Nephron (organoid): ENCODE results near the gene LIMS2.

ENCODE experiments used
- H3K27ac Mint-ChIP-seq, 3 experiments: 2 replicates each; pipeline ENCODE4 v1.8.0; 2020; ENCODE audit warnings: mixed read lengths in 3 of 3, mild to moderate bottlenecking in 2 of 3, moderate library complexity in 1 of 3
- H3K27me3 Mint-ChIP-seq: 2 replicates; pipeline ENCODE4 v1.8.0; 2021; ENCODE audit warnings: low read depth, mild to moderate bottlenecking, moderate library complexity, mixed read lengths
- H3K36me3 Mint-ChIP-seq: 2 replicates; pipeline ENCODE4 v1.8.0; 2020; ENCODE audit warnings: low read depth, mixed read lengths
- H3K4me1 Mint-ChIP-seq: 2 replicates; pipeline ENCODE4 v1.8.0; 2020; ENCODE audit warnings: mixed read lengths
- H3K4me3 Mint-ChIP-seq, 3 experiments: 2 replicates each; pipeline ENCODE4 v1.8.0; 2020; ENCODE audit warnings: mild to moderate bottlenecking in 3 of 3, mixed read lengths in 3 of 3, moderate library complexity in 2 of 3
- H3K9me3 Mint-ChIP-seq: 2 replicates; pipeline ENCODE4 v1.8.0; 2020; ENCODE audit warnings: mixed read lengths
- CTCF ChIP-seq, 3 experiments: fragments of 200-600 bp; sonication (generic); IDR thresholded peaks; one replicate each; pipeline ENCODE4 v1.5.0; 2021; ENCODE audit warnings: antibody characterized with exemption in 3 of 3; ENCODE audit not compliant: unreplicated experiment in 3 of 3

LIMS2 gene

DNA sequence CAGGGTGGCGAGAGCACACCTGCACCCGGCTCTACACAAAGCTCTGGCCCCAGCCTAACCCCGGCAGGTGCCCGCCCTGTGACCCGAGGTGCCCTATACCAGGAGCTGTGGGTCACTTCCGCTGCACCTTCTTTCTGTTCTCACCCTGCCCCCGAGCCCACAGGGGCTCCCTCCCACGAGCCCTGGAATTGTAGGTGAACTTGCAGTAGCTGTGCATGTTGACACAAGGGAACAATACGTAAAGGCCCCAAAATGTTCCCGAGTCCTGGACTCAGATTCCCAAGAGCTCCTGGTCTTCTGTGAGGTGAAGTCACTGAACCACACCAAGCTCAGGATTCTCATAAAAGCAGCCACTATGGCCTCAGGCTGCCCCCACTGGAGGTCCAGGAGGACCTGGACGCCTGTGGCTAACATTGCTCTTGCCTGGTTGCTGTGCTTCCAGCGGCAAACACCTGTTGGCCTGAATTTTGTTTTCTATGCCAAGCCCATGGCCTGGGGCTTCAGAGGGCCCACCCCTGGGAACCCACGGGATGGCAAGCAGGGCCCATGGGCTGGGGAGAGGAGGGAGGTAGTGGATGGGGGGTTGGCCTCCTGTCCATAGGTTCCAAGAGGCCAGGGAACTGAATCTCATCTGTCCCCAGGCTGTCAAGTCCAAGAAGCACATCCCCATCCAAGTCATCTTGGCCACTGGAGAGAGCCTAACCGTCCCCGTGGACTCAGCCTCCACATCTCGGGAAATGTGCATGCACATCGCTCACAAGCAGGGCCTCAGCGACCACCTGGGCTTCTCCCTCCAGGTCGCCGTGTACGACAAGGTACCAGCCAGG lies 52.6 kb downstream of the LIMS2 start:
- peaks cover 3% of the 10 kb centered on the region for H3K36me3 Mint-ChIP-seq
- no peak overlapping the region for H3K4me3 Mint-ChIP-seq
- H3K9me3 Mint-ChIP-seq: peaks cover 2% of the 10 kb centered on the region
- TF ChIP-seq CTCF (IDR thresholded peaks at IDR 0.05; ENCODE audit: unreplicated experiment in 3 of 3): no peak
- H3K27me3 Mint-ChIP-seq: peaks cover 8% of the 10 kb centered on the region
- no peaks in the 10 kb centered on the region for H3K4me1 Mint-ChIP-seq
- H3K27ac Mint-ChIP-seq: no peak overlapping the region

DNA sequence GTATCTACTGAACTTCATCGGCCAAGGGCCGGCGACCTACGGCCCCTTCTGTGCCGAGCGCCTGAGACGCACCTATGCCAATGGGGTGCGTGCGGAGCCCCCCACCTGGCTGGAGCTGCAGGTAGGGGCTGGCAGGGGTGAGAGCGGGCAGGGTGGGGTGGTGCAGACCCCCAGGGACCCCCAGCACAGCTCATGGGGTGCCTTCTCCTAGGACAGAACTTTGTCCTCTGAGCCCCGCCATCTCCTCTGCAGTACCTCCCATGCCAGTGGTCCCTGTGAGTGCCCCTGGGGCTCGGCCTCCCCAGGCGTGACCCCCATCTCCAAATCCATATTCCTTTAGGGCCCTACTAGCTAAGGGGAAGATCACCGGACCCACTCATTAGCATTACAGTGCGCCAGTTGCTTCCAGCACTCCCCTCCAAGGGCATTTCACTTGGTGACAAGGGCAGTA lies 53.3 kb downstream of the LIMS2 start:
- TF ChIP-seq CTCF (IDR thresholded peaks at IDR 0.05; ENCODE audit: unreplicated experiment in 3 of 3): no peak
- no peak overlapping the region for H3K4me3 Mint-ChIP-seq
- no peak overlapping the region for H3K27ac Mint-ChIP-seq
- H3K36me3 Mint-ChIP-seq: peaks cover 5% of the 10 kb centered on the region
- no peaks in the 10 kb centered on the region for H3K4me1 Mint-ChIP-seq
- peaks cover 10% of the 10 kb centered on the region for H3K27me3 Mint-ChIP-seq
- peaks cover 4% of the 10 kb centered on the region for H3K9me3 Mint-ChIP-seq

- Mint-ChIP-seq H3K9me3 (peaks cover 4% of the 10 kb centered on the region), H3K36me3 (peaks cover 6% of the 10 kb centered on the region)
Measured at GRCh38 chr2:127620866-127621265, 54.5 kb downstream of the LIMS2 start.

GRCh38 chr2:127619877-127620705 lies 55.2 kb downstream of the LIMS2 start:
- H3K4me1 Mint-ChIP-seq: no peaks in the 10 kb centered on the region
- H3K27ac Mint-ChIP-seq: no peak overlapping the region
- no peak overlapping the region for H3K4me3 Mint-ChIP-seq
- no peak for TF ChIP-seq CTCF (IDR thresholded peaks at IDR 0.05; ENCODE audit: unreplicated experiment in 3 of 3)
- H3K36me3 Mint-ChIP-seq: peaks cover 9% of the 10 kb centered on the region
- H3K27me3 Mint-ChIP-seq: peaks cover 8% of the 10 kb centered on the region
- peaks cover 4% of the 10 kb centered on the region for H3K9me3 Mint-ChIP-seq

More at GRCh38 chr2:127620866-127621265, 54.5 kb downstream of the LIMS2 start:
- peaks cover 9% of the 10 kb centered on the region for H3K27me3 Mint-ChIP-seq
- H3K4me3 Mint-ChIP-seq: no peak overlapping the region
- TF ChIP-seq CTCF (IDR thresholded peaks at IDR 0.05; ENCODE audit: unreplicated experiment in 3 of 3): no peak
- H3K27ac Mint-ChIP-seq: no peak overlapping the region
- H3K4me1 Mint-ChIP-seq: no peaks in the 10 kb centered on the region

DNA sequence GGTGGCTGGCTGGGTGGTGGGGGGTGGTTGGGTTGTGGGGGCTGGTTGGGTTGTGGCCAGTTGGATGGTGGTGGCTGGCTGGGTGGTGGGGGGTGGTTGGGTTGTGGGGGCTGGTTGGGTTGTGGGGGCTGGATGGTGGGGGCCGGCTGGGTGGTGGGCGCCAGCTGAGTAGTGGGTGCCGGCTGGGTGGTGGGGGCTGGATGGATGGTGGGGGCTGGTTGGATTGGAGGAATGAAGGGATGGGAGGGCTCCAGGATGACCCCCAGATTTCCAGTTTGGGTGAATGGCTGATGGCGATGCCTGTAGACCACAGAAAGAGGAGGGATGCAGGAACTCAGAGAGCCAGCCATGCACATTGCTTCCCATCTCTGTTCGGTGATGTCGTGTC lies 56.1 kb downstream of the LIMS2 start:
- Mint-ChIP-seq H3K4me3 (no peak overlapping the region), H3K27me3 (peaks cover 13% of the 10 kb centered on the region)

More for the DNA sequence above, 56.1 kb downstream of the LIMS2 start:
- no peak overlapping the region for H3K27ac Mint-ChIP-seq
- no peak for TF ChIP-seq CTCF (IDR thresholded peaks at IDR 0.05; ENCODE audit: unreplicated experiment in 3 of 3)
- H3K4me1 Mint-ChIP-seq: peaks cover 6% of the 10 kb centered on the region
- peaks cover 10% of the 10 kb centered on the region for H3K9me3 Mint-ChIP-seq
- H3K36me3 Mint-ChIP-seq: peaks cover 13% of the 10 kb centered on the region
